Esophagus muscularis mucosa (tissue), 4 donors: ENCODE data around the gene PI3.

ENCODE experiments used
- EP300 ChIP-seq: sonication (generic); formaldehyde crosslinking; IDR thresholded peaks from one replicate; pipeline ENCODE4 v1.6.1; 2017; ENCODE audit warnings: antibody characterized with exemption
- POLR2A ChIP-seq: fragments of 450-650 bp; IDR thresholded peaks from one replicate; pipeline ENCODE4 v1.6.1; 2017; ENCODE audit warnings: antibody characterized with exemption, moderate library complexity, mild to moderate bottlenecking, low read depth
- POLR2AphosphoS5 ChIP-seq, 2 donors: sonication (generic); formaldehyde crosslinking; IDR thresholded peaks; one replicate each; pipeline ENCODE4 v1.6.1; 2017; ENCODE audit warnings: antibody characterized with exemption in 2 of 2
- TF ChIP-seq, protein P1 (sequence below), 3 experiments: fragments of 200-600 bp in 2 of 3; fragments of 450-650 bp in 1 of 3; sonication (generic) in 2 of 3; IDR thresholded peaks; one replicate each; pipeline ENCODE4 v1.5.1; 2017 to 2019; ENCODE audit warnings: antibody characterized with exemption in 3 of 3, mild to moderate bottlenecking in 2 of 3, moderate library complexity in 1 of 3

DNA sequence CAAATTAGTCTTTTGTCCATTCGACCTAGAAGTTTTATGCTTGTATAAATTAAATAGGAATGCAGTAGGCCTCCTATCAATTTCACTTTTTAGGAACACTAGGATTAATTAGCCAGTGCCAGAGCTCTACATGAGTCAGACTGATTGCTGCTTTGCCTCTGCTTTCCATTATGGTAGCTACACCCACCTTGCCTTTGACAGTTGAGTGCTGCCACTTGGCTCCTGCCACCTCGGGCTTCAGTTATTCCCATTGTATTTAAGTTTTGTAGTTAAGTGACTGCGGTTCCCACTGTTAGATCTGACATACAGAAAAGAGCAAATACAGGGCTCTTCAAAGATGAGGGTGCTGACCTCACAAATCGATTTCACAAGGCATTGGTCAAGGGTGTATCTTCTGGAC is 33.9 kb upstream of the PI3 start:
- TF ChIP-seq, protein P1, sequence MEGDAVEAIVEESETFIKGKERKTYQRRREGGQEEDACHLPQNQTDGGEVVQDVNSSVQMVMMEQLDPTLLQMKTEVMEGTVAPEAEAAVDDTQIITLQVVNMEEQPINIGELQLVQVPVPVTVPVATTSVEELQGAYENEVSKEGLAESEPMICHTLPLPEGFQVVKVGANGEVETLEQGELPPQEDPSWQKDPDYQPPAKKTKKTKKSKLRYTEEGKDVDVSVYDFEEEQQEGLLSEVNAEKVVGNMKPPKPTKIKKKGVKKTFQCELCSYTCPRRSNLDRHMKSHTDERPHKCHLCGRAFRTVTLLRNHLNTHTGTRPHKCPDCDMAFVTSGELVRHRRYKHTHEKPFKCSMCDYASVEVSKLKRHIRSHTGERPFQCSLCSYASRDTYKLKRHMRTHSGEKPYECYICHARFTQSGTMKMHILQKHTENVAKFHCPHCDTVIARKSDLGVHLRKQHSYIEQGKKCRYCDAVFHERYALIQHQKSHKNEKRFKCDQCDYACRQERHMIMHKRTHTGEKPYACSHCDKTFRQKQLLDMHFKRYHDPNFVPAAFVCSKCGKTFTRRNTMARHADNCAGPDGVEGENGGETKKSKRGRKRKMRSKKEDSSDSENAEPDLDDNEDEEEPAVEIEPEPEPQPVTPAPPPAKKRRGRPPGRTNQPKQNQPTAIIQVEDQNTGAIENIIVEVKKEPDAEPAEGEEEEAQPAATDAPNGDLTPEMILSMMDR (IDR thresholded peaks at IDR 0.05) = no peak
- TF ChIP-seq POLR2A = no peak
- no peak for TF ChIP-seq POLR2AphosphoS5 (IDR thresholded peaks at IDR 0.05)
- TF ChIP-seq EP300 = no peak
